ENCODE results near the gene HOMER2. TPM values are rescaled to one million over a fixed set of nuclear protein-coding genes. Genes with fewer than 3 reads are reported as not detected.
"Not testable (repeated sequence)": the region's sequence is repeated elsewhere in the genome, so short reads cannot be mapped to it uniquely, and the experiment has no call there.

HOMER2 gene
- total RNA-seq, 1 experiment from 2014 or later: 34.1 TPM

- no peak for DNase-seq (ENCODE audit: low spot score)
Measured at GRCh38 chr15:82964890-82965289, 12.4 kb upstream of the HOMER2 start.

- no peak for DNase-seq (ENCODE audit: low spot score)
Measured at GRCh38 chr15:82963471-82964341, 11.2 kb upstream of the HOMER2 start.

- DNase-seq (ENCODE audit: low spot score): no peak
Measured at GRCh38 chr15:82960766-82961165, 8.2 kb upstream of the HOMER2 start.

- no peak for DNase-seq (ENCODE audit: low spot score)
Measured at GRCh38 chr15:82959423-82959822, 6.9 kb upstream of the HOMER2 start.

- DNase-seq (ENCODE audit: low spot score): no peak
Measured at GRCh38 chr15:82958638-82959037, 6.1 kb upstream of the HOMER2 start.

- DNase-seq (ENCODE audit: low spot score): no peak
Measured at GRCh38 chr15:82951472-82952157, 905 bp downstream of the HOMER2 start.

- no peak for DNase-seq (ENCODE audit: low spot score)
Measured at GRCh38 chr15:82950746-82951370, 1.7 kb downstream of the HOMER2 start.

- no peak for DNase-seq (ENCODE audit: low spot score)
Measured at GRCh38 chr15:82950295-82950694, 2.2 kb downstream of the HOMER2 start.

- DNase-seq (ENCODE audit: low spot score): no peak
Measured at GRCh38 chr15:82946155-82946701, 6.3 kb downstream of the HOMER2 start.

- no peak for DNase-seq (ENCODE audit: low spot score)
Measured at GRCh38 chr15:82945326-82945725, 7.2 kb downstream of the HOMER2 start.

- DNase-seq (ENCODE audit: low spot score): no peak
Measured at GRCh38 chr15:82944821-82945220, 7.7 kb downstream of the HOMER2 start.

- no peak for DNase-seq (ENCODE audit: low spot score)
Measured at GRCh38 chr15:82944056-82944455, 8.5 kb downstream of the HOMER2 start.

GRCh38 chr15:82943176-82943575, 9.3 kb downstream of the HOMER2 start:
- no peak for DNase-seq (ENCODE audit: low spot score)

- DNase-seq (ENCODE audit: low spot score): peak; percentile 88
Measured at GRCh38 chr15:82942691-82943090, 9.8 kb downstream of the HOMER2 start.

GRCh38 chr15:82939678-82940077, 12.8 kb downstream of the HOMER2 start:
- DNase-seq (ENCODE audit: low spot score): not testable (repeated sequence)

- DNase-seq (ENCODE audit: low spot score): no peak
Measured at GRCh38 chr15:82937712-82938058, 14.8 kb downstream of the HOMER2 start.

- peak; percentile 41 for DNase-seq (ENCODE audit: low spot score)
Measured at GRCh38 chr15:82936966-82937711, 15.4 kb downstream of the HOMER2 start.

- no peak for DNase-seq (ENCODE audit: low spot score)
Measured at GRCh38 chr15:82935382-82935781, 17.1 kb downstream of the HOMER2 start.

GRCh38 chr15:82934100-82934880, 18.2 kb downstream of the HOMER2 start:
- DNase-seq (ENCODE audit: low spot score): no peak

- DNase-seq (ENCODE audit: low spot score): no peak
Measured at GRCh38 chr15:82933576-82933975, 18.9 kb downstream of the HOMER2 start.

GRCh38 chr15:82931221-82931620, 21.3 kb downstream of the HOMER2 start:
- DNase-seq (ENCODE audit: low spot score): no peak
